HG02870 (cell line): ENCODE data around the gene C1QL2.

ENCODE experiments used
- ATAC-seq: cut with Tn5 transposase; IDR thresholded peaks from one replicate; pipeline ENCODE4 v1.9.1; 2021; ENCODE audit warnings: mild to moderate bottlenecking, moderate library complexity; ENCODE audit not compliant: unreplicated experiment

C1QL2 gene

GRCh38 chr2:119158563-119159347, at the start of gene C1QL2:
Gene C1QL2 (minus strand): TSS chr2:119158751. CDS start chr2:119158269, 482 bp downstream.
- no peak for ATAC-seq

- ATAC-seq, result no peak
Observed at GRCh38 chr2:119207447-119207846, 48.9 kb upstream of the C1QL2 start.

DNA sequence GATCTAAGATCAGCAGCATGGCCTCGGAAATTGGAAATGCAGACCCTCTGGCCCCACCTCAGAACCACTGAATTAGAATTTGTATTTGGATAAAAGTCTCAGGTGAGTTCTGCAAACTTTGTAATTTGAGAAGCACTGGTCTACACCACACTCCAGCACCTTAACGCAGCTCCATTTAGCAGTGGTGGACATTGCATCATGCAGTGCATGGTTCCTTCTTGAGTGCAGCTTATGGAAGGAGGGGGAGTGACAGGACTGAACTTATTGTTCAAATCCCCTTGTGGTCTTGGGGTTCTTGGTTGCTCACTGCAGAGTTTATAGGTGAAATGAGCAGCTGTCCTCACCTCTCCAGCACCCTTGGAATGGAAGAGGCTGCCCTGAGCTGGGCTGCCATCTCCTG, 47.6 kb upstream of the C1QL2 start:
- ATAC-seq, result no peak

- no peak for ATAC-seq
Observed at GRCh38 chr2:119205001-119205706, 46.6 kb upstream of the C1QL2 start.

- no peak for ATAC-seq
Observed at GRCh38 chr2:119204525-119204924, 46.0 kb upstream of the C1QL2 start.

DNA sequence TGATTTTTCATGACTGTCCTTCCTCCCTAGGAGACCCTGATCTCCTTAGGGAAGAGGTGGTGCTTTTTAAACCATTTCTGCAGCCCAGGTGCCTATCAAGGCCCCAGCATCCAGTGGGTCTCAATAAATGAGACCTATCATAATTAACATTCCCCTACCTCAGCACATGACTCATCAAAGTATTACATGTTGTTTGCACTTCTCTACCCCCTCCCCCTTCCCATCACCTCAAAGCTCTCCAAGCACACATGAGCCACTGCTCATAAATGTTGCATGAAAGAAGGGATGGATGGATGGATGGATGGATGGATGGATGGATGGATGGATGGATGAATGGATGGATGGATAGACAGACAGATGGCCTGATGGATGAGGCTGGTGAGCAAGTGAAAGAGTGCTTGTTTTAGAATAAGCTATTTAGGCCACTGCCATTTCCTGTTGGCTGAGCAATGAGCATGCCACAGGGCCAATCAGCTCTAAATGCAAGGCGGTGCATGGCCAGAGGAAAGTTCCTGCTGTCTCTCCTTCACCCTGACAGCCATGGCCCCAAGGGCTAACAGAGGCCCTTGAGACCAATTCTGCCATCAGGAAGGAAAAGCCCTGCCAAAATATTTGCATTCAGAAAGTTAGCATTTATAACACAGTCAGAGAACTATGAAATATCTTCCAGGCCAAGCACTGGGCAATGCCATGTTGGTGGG, 44.2 kb upstream of the C1QL2 start:
- ATAC-seq, result no peak

DNA sequence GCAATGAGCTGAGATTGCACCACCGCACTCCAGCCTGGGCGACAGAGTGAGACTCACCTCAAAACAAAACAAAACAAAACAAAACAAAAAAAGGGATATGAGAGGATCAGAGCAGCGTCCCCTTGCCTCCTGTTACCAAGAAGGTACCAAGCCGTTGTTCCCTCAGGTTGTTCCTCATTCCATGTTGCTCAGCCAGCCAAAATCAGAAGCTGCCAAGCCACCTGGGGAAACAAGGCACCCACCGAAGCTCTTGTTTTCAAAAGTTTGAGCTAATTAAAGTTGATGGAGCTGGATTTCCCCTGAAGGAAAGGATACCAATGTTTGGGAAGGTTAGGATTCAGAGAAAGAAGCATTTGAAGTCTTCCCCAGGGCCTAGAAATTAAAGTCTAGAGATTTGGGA, 43.3 kb upstream of the C1QL2 start:
- ATAC-seq, result no peak

GRCh38 chr2:119198240-119198840, 39.8 kb upstream of the C1QL2 start:
- no peak for ATAC-seq

DNA sequence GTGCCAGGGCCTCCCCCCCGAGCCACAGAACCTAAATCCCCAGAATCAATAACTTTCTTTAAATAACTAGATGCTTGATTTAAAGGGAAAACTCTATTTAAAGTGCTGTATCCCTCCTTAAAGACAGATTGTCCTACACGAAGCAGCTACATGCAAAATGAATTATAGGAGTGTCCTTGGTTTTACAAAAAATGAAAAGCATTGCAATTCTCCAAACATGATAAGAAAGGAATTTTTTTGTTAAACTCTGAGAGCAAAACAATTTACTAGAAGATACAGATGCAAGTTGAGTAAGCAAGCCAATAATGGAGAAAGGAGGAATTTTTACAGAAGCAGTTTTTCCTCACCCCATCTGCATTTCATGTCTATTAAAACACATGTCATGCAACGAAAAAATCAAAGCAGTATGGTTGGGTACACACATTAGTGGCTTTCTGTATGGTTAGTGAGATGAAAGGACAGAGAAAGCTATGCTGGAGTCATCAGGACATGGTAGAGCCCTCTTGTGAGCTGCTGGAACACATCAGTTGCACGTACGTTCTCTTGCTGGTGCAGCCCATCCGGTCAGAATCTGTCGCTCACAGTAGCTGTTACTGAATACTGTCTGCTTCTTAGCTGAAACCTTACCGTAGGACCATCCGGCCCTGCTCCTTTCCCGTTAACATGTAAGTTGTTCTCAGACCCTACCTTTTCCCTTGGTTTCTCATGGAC, 39.1 kb upstream of the C1QL2 start:
- no peak for ATAC-seq

DNA sequence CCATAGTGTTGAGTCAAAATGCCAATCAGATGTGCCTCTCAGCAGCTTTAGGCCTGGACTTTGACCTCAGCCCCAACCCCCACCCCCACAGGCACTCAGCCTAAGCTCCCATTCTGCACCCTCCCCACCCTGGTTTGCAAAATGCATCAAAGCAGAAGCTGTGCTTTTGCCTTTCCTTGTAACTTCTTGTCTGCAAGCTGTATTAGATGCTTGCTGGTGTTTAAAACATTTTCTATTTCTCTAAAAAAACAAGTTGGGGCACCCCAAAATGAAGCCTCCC, 38.5 kb upstream of the C1QL2 start:
- no peak for ATAC-seq

DNA sequence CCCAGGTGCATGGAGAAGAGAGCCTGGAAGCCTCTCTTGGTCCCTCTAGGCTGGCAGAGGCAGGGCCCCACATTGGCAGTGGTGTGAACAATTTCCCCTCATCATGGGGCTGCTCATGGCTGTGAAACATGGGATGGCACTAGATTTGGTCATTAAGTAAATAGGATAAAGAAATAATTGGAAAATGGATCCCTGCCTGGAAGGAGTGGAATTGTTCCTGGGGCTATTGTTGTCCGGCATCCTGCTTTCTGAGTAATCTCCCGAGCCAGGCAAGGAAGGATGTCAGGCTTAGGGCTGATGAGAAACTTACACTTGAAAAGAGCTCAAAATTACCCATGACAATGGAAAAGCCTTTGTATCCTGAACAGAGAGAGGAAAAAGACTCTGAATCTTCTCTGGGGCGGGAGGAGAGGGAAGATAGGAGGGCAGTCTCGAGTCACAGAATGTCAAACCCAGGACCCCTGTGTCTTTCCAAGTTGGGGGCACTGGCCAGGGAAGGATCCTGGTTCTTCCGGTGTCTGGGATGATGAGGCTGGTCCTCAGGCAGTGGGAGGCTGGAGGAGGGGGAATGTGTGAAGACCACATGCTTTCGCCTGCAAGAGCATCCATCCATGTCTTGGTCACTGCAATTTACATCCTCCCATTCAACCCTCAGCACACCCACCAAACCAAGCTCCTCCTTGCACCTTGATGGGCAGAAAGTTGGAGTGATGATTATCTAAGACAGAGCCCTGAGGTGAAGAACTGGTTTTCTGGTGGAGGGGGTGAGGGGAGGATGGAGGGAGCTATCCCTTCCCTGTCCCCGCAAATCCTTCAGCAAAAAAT, 38.0 kb upstream of the C1QL2 start:
- no peak for ATAC-seq

DNA sequence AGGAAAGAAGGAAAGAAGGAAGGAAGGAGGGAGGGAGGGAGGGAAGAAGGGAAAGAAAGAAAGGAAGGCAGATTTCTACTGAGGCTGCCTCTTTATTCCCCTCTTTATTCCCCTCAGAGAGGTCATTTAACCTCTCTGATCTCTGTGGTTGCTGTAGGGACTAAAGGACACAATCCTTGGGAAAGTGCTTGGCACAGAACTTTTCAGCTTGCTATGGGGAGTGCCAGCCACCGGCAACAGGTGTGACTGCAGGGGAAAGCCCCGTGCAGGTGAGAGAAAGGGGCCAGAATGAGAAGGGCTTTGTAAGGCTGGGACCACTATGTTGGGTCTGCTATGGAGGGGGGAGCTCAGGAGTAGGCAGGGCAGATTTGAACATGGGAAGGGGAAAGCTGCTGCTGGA, 37.3 kb upstream of the C1QL2 start:
- no peak for ATAC-seq

GRCh38 chr2:119195001-119195400, 36.5 kb upstream of the C1QL2 start:
- no peak for ATAC-seq

GRCh38 chr2:119192893-119193292, 34.3 kb upstream of the C1QL2 start:
- no peak for ATAC-seq

DNA sequence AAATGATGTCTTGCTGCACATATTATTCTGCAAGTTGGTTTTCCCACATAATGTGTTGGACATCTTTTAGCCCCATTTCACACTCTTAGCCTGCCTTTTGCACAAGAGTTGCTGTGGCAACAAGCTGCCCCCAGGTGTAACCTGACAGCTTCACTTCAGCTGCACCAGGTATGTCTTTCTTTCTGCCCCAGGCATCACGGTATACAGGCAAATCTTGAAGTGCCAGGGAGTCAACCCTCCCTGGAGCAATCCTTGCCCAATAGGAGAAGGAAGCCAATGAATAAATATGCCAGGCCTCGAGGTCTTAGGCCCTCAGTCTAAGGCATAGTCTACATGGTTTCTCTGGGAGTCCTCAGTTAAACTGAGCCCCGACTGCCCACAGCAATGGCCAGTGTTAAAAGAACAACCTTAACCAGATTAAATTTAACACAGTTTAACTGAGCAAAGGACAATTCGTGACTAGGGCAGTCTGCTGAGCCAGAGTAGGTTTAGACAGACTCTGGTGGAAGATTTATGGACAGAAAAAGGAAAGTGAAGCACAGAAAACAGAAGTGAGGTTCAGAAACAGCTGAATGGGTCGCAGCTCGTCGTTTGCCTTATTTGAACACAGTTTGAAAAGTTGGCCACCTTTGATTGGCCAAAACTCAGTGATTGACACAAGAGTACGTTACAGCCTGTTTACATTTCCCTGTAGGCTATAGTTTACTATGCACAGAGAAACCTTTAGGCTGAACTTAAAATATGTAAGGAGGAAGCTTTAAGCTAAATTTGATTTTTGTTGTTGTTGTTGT, 32.0 kb upstream of the C1QL2 start:
- no peak for ATAC-seq

GRCh38 chr2:119184512-119184911, 26.0 kb upstream of the C1QL2 start:
- no peak for ATAC-seq

DNA sequence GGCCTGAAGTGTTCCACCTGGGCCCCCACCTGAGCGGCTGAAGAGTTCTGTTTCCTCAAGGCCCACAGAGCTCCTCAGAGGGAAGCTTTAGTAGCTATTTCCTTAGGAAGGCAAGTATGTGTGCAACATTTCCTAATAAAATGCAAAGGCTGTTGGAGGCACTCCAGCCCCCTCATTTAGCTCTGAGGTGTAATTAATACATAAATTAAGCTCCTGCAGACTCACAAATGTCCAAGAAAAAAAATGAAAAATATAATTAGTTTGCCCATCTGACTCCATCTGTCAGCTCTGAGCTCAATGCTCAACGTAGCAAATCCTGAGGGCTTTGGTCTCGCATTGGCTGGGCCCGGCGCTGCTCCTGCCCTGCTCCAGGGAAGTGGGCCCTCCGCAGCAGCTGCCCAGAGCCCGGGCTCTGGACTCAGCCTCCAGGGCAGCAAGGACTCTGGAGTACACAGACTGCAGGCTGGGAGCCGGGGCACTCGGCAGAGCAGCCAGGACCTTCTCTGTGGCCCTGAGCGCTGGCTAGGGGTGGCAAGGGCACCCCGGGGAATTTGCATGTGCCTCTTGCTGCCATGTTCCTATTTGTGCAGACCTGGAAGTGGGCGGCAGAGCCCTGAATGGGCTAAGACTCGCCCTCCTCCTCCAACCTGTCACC, 23.4 kb upstream of the C1QL2 start:
- ATAC-seq, result no peak

DNA sequence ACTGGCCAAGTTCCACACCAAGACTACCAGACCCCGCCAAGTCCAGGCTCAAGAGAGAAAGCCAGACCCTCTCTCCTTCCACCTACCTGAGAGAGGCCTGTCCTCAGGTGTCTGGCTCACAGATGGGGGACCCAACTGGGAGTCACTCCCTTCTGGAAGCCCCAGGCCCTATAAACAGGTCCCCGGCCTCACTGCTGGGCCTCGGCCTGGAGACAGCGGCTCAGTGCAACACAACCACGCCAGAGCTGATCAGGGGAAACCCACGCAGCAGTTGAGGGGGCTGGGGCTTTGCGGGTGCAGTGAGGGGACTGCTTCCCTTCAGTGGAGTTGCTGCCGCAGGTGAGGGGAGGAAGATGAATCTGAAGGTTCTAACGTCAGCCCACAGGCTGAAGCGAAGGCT, 22.8 kb upstream of the C1QL2 start:
- ATAC-seq, result no peak

GRCh38 chr2:119180892-119181291, 22.3 kb upstream of the C1QL2 start:
- no peak for ATAC-seq
